GM23248 (cell line): ENCODE results near the gene HSF5.

Source experiments
- EZH2 ChIP-seq: fragments of 200-600 bp; sonication (generic); IDR thresholded peaks from 2 replicates; pipeline ENCODE4 v1.6.1; 2018; ENCODE audit warnings: antibody characterized with exemption, mild to moderate bottlenecking; ENCODE audit not compliant: insufficient read depth, poor library complexity, severe bottlenecking
- EZH2phosphoT487 ChIP-seq: fragments of 200-600 bp; sonication (generic); IDR thresholded peaks from 2 replicates; pipeline ENCODE4 v1.6.1; 2018; ENCODE audit warnings: antibody characterized with exemption, moderate library complexity, mild to moderate bottlenecking, low read depth; ENCODE audit not compliant: insufficient read depth

DNA sequence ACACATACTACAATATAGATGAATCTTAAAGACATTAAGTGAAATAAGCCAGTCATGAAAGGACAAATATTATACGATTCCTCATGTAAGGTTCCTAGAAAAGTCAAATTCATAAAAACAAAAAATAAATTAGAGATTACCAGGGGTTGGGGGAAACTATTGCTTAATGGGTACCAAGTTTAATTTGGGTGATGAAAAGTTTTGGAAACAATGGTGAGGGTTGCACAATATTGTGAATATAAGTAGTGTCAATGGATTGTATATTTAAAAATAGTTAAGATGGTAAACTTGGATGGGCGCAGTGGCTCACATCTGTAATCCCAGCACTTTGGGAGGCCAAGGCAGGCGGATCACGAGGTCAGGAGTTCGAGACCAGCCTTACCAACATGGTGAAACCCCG, 17.9 kb downstream of the HSF5 start:
- no peak for TF ChIP-seq EZH2
- no peak for TF ChIP-seq EZH2phosphoT487
